GM12878 (cell line): Measurements from ENCODE around the gene FAM222A. TPM values are rescaled to one million over a fixed set of nuclear protein-coding genes. Genes with fewer than 3 reads are reported as not detected.

Experiments used
- ATAC-seq: fragments of 200-7000 bp; cut with Tn5 transposase; 3 replicates; pipeline ENCODE4 v1.9.1; 2020; ENCODE audit warnings: mild to moderate bottlenecking, moderate library complexity
- BruUV-seq: library from RNA; stranded (reverse); fragments of 400-500 nt; replicated peaks from 2 replicates; lab custom pipeline; 2021; lab: Mats Ljungman, UMichigan
- CTCF ChIA-PET: fragments of 300-600 bp; sonication (Branson Sonifier 250); formaldehyde crosslinking; extraction: SDS; loops from one replicate; lab custom pipeline; 2021; ENCODE audit warnings: inconsistent platforms; lab: Yijun Ruan, JAX
- POLR2A ChIA-PET: fragments of 350-600 bp; formaldehyde crosslinking; extraction: SDS; loops from one replicate; lab custom pipeline; 2021; ENCODE audit warnings: inconsistent platforms; lab: Charles Lee
- RAD21 ChIA-PET: fragments of 300-600 bp; sonication (Branson Sonifier 250); formaldehyde crosslinking; loops from one replicate; lab custom pipeline; 2023; ENCODE audit warnings: antibody characterized with exemption; ENCODE audit not compliant: unreplicated experiment; lab: Charles Lee
- SMC1A ChIA-PET: fragments of 300-600 bp; sonication (Branson Sonifier 250); formaldehyde crosslinking; loops from one replicate; lab custom pipeline; 2023; ENCODE audit not compliant: unreplicated experiment, uncharacterized antibody; lab: Charles Lee
- DNase-seq: peaks from one replicate; pipeline ENCODE4 v3.0.0-alpha.2; 2011; ENCODE audit warnings: low read depth, low spot score
- FAIRE-seq: peaks from 3 replicates; lab custom pipeline; 2011; peaks lifted over from hg19 to GRCh38; lab: Jason Lieb, UNC
- H2AFZ ChIP-seq: 2 replicates; pipeline ENCODE4 v1.6.0; 2011; ENCODE audit warnings: low read depth, low read length, control low read depth; ENCODE audit not compliant: control insufficient read depth
- H3K27ac ChIP-seq: 2 replicates; pipeline ENCODE4 v1.5.1; 2011; ENCODE audit warnings: control low read depth; ENCODE audit not compliant: control insufficient read depth, insufficient read depth
- H3K27me3 ChIP-seq, 2 experiments: replicated peaks in 1 of 2; 2 replicates each; pipeline versions ENCODE4 v1.6.0 to v1.6.1; 2011; ENCODE audit warnings: low read length in 1 of 2; ENCODE audit not compliant: control insufficient read depth in 2 of 2, insufficient read depth in 2 of 2
- H3K36me3 ChIP-seq, 2 experiments: 2 replicates each; pipeline ENCODE4 v1.5.1; 2011; ENCODE audit warnings: low read length in 1 of 2; ENCODE audit not compliant: control insufficient read depth in 2 of 2, insufficient read depth in 2 of 2
- H3K4me1 ChIP-seq: 2 replicates; pipeline ENCODE4 v1.6.1; 2011; ENCODE audit warnings: mild to moderate bottlenecking, low read length, moderate library complexity, mixed read lengths; ENCODE audit not compliant: control insufficient read depth, insufficient read depth
- H3K4me2 ChIP-seq: 2 replicates; pipeline ENCODE4 v1.6.0; 2011; ENCODE audit warnings: control low read depth; ENCODE audit not compliant: control insufficient read depth, insufficient read depth
- H3K4me3 ChIP-seq: fragments of 200-600 bp; sonication (generic); 2 replicates; pipeline ENCODE4 v1.5.1; 2016
- H3K79me2 ChIP-seq: 2 replicates; pipeline ENCODE4 v1.6.0; 2011; ENCODE audit warnings: low read length; ENCODE audit not compliant: control insufficient read depth, insufficient read depth
- H3K9ac ChIP-seq: 2 replicates; pipeline ENCODE4 v1.8.0; 2011; ENCODE audit warnings: low read length, control low read depth, mixed read lengths; ENCODE audit not compliant: control insufficient read depth, insufficient read depth
- H3K9me3 ChIP-seq: replicated peaks from 3 replicates; pipeline ENCODE4 v1.5.1; 2011; ENCODE audit warnings: mild to moderate bottlenecking, low read length; ENCODE audit not compliant: control insufficient read depth, insufficient read depth
- H4K20me1 ChIP-seq: 2 replicates; pipeline ENCODE4 v1.6.0; 2011; ENCODE audit not compliant: control insufficient read depth, insufficient read depth
- BACH1 ChIP-seq: fragments of 450-650 bp; IDR thresholded peaks from 2 replicates; pipeline ENCODE4 v1.6.1; 2017; ENCODE audit warnings: mild to moderate bottlenecking, borderline replicate concordance
- BMI1 ChIP-seq: fragments of 450-650 bp; IDR thresholded peaks from 2 replicates; pipeline ENCODE4 v1.6.1; 2016; ENCODE audit warnings: mild to moderate bottlenecking, moderate library complexity, borderline replicate concordance
- BRCA1 ChIP-seq: IDR thresholded peaks from 2 replicates; pipeline ENCODE4 v1.6.1; 2011; ENCODE audit warnings: low read depth, low read length, improper control_type of control experiment
- CREB1 ChIP-seq: IDR thresholded peaks from 2 replicates; pipeline ENCODE4 v1.6.1; 2012; ENCODE audit warnings: low read depth, mild to moderate bottlenecking, inconsistent platforms
- EED ChIP-seq: sonication (generic); IDR thresholded peaks from 2 replicates; pipeline ENCODE4 v1.6.1; 2016; ENCODE audit warnings: antibody characterized with exemption, low read depth
- GABPA ChIP-seq: IDR thresholded peaks from 2 replicates; pipeline ENCODE4 v1.6.1; 2014; ENCODE audit warnings: antibody characterized with exemption, low read depth, mild to moderate bottlenecking, inconsistent platforms
- HDAC6 ChIP-seq: fragments of 200-600 bp; sonication (generic); IDR thresholded peaks from one replicate; pipeline ENCODE4 v1.8.0; 2017; ENCODE audit warnings: antibody characterized with exemption; ENCODE audit not compliant: unreplicated experiment
- JUND ChIP-seq: IDR thresholded peaks from 2 replicates; pipeline ENCODE4 v1.6.1; 2012; ENCODE audit warnings: low read depth, mild to moderate bottlenecking, low read length, improper control_type of control experiment, moderate library complexity
- NBN ChIP-seq: fragments of 450-650 bp; IDR thresholded peaks from 2 replicates; pipeline ENCODE4 v1.6.1; 2016
- NR2F1 ChIP-seq: fragments of 450-650 bp; conservative IDR thresholded peaks from 2 replicates; pipeline ENCODE4 v1.6.1; 2017; ENCODE audit warnings: mild to moderate bottlenecking
- WGBS: methylation state at CpG from one replicate; pipeline ENCODE4 v1.1.6; 2016; ENCODE audit warnings: low lambda C conversion rate; ENCODE audit not compliant: insufficient replicate concordance, insufficient coverage; ENCODE audit errors: missing lambda C conversion rate; 5-methylcytosine and 5-hydroxymethylcytosine counted together
- in situ Hi-C: fragments of 300-500 bp; cut with MboI; formaldehyde crosslinking; loops from 9 replicates; pipeline ENCODE4 v1.14.3; 2018; ENCODE audit warnings: mixed read lengths
- intact Hi-C: fragments of 100-400 bp; cut with micrococcal nuclease; formaldehyde crosslinking; loops from one replicate; pipeline ENCODE4 v1.14.2; 2022; ENCODE audit not compliant: unreplicated experiment
- polyA plus RNA-seq, 11 experiments: library from polyadenylated mRNA; depleted of rRNA in 4 of 11; unstranded in 6 of 11; stranded (reverse) in 5 of 11; fragments of >200 nt; fragmentation: Nextera tagmentation in 4 of 11; fragmentation: Illumina TruSeq in 1 of 11; extraction: Ambion mirVana in 4 of 11; extraction: Trizol in 1 of 11; gene quantifications; 1 replicate in 1 of 11; 2 replicates in 10 of 11; pipeline versions ENCODE4 v1.2.1 to v1.2.3, GENCODE V29; 2011 to 2016; ENCODE audit warnings: inconsistent platforms in 2 of 11, missing spikeins in 2 of 11, low read depth in 1 of 11
- total RNA-seq, 4 experiments: library from RNA; depleted of rRNA in 3 of 4; stranded (reverse); fragments of >200 nt in 3 of 4; fragmentation: Illumina TruSeq in 1 of 4; extraction: Trizol in 1 of 4; gene quantifications; 2 replicates each; pipeline versions ENCODE4 v1.2.1 to v1.2.3, GENCODE V29; 2013 to 2021
- TF ChIP-seq, protein P1 (sequence below): IDR thresholded peaks from 2 replicates; pipeline ENCODE4 v1.6.1; 2011; ENCODE audit warnings: low read depth, mild to moderate bottlenecking, low read length, moderate library complexity, borderline replicate concordance; ENCODE audit errors: extremely low read depth

Gene FAM222A
- total and polyA plus RNA-seq, 10 of the 15 experiments (the other 5 are each of a cell fraction or from before 2014, with no cell fraction given), result 0.04 to 0.49 (median 0.14) TPM; not detected in 3

DNA sequence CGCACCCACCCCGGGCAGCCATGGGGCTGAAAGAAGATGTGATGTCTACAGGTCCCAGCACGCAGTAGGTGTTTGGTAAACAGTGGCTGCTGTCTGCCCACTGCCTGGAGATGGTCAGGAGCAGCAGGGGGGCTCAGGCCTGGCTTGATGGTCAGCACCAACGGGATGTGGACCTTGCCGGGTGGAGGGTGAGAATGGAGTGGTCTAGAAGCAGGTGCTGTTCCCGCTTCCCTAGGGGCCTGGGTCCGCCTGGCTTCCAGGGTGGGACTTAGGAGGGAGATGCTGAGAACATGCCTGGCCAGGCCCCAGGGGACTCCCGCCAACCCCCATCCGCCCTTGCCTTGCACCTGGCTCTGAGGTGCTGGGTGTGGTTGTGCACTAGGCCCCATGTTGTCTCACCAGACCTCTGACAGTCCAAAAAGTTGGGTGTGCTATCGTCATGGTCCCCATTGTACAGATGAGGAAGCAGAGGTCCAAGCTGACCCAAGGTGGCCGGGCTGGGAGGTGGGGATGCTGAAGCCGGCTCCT is 12.9 kb downstream of the FAM222A start:
- ChIA-PET CTCF (no interaction called here), SMC1A (no interaction called here)
- H2AFZ ChIP-seq, result no peak overlapping the region

DNA sequence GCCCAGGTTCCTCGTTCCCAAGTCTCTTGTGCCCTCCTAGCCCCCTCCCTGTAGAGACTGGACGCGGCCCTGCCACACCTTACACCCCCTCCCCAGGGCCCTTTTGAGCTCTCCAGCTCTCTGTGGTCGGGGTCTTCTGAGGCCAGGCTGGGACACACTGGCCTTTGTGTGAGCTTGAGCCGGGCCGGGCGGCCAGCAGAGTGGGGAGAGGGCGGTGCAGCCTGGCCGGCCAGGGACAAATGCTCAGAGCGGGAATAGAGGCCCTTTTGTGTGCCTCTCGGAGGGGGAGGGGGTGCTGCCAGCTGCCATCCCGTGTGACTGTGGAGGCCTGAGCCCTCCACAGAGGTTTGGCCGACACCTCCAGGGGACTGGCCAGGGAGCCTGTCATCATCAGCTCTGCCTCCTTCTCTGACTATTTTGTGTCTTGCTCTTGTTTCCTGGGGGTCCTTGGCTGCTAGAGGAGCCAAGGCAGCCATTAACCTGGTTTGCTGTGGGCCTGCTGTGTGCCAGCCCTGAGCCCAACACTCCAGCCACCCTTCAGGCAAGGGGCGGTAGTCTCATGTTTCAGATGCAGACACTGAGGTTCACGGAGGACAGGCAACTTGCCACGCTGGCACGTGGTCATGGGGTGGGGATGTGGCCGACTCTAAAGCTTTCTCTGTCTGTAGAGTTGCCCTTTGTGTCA is 13.6 kb downstream of the FAM222A start:
- Histone ChIP-seq H3K36me3 (no peaks in the 10 kb centered on the region), H2AFZ (no peak overlapping the region), H3K27me3 (no peaks in the 10 kb centered on the region; a peak in 1 of 4 replicates), H3K9me3 (no peaks in the 10 kb centered on the region), H3K4me2 (no peak overlapping the region), H3K79me2 (no peaks in the 10 kb centered on the region), H3K9ac (no peak overlapping the region), H3K27ac (no peak overlapping the region), H3K4me3 (no peak overlapping the region), H4K20me1 (no peaks in the 10 kb centered on the region), H3K4me1 (no peaks in the 10 kb centered on the region)
- DNase-seq (no peak), ATAC-seq (no peak), FAIRE-seq (no peak)
- RAD21 ChIA-PET, result no interaction called here
- BruUV-seq, result no TSS peak
- CTCF ChIA-PET, result no interaction called here
- 56% methylated on average over 17 of the region's 18 CpGs for WGBS
- SMC1A ChIA-PET, result no interaction called here
- TF ChIP-seq BRCA1, result no peak
- no peak for TF ChIP-seq CREB1
- POLR2A ChIA-PET, result no interaction called here
- intact Hi-C loops (no loop called here), in situ Hi-C loops (no loop called here)

More for the DNA sequence above, 12.9 kb downstream of the FAM222A start:
- H3K4me3 ChIP-seq, result no peak overlapping the region
- no peak overlapping the region for H3K27ac ChIP-seq
- H3K9ac ChIP-seq, result no peak overlapping the region
- no peak for FAIRE-seq
- BruUV-seq, result no TSS peak
- H3K27me3 ChIP-seq, result no peaks in the 10 kb centered on the region; a peak in 1 of 4 replicates
- no peaks in the 10 kb centered on the region for H3K79me2 ChIP-seq
- ATAC-seq, result no peak
- ChIA-PET RAD21 (no interaction called here), POLR2A (no interaction called here)
- 41% methylated on average over 12 of the region's 12 CpGs for WGBS
- intact Hi-C loops (no loop called here), in situ Hi-C loops (no loop called here)
- no peak for DNase-seq
- TF ChIP-seq, protein P1, sequence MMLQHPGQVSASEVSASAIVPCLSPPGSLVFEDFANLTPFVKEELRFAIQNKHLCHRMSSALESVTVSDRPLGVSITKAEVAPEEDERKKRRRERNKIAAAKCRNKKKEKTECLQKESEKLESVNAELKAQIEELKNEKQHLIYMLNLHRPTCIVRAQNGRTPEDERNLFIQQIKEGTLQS, result no peak
- TF ChIP-seq JUND (no peak), NR2F1 (no peak), EED (no peak), BACH1 (no peak), HDAC6 (no peak), GABPA (no peak), BMI1 (no peak), NBN (no peak)
- H4K20me1 ChIP-seq, result no peaks in the 10 kb centered on the region
- H3K9me3 ChIP-seq, result no peaks in the 10 kb centered on the region
- H3K4me1 ChIP-seq, result no peaks in the 10 kb centered on the region
- no peaks in the 10 kb centered on the region for H3K36me3 ChIP-seq
- H3K4me2 ChIP-seq, result no peak overlapping the region
